ENCODE results near the gene ITGB7.

- TF ChIP-seq CTCF (IDR thresholded peaks at IDR 0.05) (no peak), POLR2A (IDR thresholded peaks at IDR 0.05) (no peak)
Measured at GRCh38 chr12:53199700-53200099, 7.4 kb downstream of the ITGB7 start.
